Measurements from ENCODE around the gene AGRN. TPM values are rescaled to one million over a fixed set of nuclear protein-coding genes. Genes with fewer than 3 reads are reported as not detected.

Gene AGRN
- polyA plus RNA-seq, 1 experiment: 28.3 TPM

DNA sequence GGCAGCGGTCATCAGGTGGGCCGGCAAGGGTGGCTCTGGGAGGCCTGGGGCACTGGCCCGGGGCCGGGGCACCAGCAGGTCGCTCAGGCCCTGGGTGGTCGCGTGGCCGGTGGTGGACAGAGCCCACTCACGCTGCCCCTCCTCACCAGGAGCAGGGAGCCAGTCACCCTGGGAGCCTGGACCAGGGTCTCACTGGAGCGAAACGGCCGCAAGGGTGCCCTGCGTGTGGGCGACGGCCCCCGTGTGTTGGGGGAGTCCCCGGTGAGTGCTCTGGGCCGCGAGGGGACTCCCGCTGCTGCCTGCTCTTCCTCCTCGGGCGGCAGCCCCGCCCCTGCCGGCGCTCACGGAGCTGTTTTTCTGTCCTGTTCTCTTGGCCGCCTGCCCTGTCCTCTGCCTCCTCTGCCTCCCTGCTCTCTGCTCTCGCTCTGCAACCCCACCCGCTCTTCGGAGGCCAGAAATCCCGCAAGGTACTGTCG lies 30.7 kb downstream of the AGRN start:
- Histone ChIP-seq H3K9me3 (ENCODE audit: control insufficient read depth, insufficient read depth, low read length) (no peaks in the 10 kb centered on the region; the same call in 1 of the 2 replicates), H3K4me3 (ENCODE audit: low read depth, low read length) (no peak overlapping the region), H3K27me3 (ENCODE audit: control insufficient read depth, insufficient read depth, low read length) (no peaks in the 10 kb centered on the region), H3K27ac (ENCODE audit: low read depth, low read length) (no peak overlapping the region)
- ChIA-PET CTCF (no interaction called here), POLR2A (no interaction called here)
- TF ChIP-seq, protein P1, sequence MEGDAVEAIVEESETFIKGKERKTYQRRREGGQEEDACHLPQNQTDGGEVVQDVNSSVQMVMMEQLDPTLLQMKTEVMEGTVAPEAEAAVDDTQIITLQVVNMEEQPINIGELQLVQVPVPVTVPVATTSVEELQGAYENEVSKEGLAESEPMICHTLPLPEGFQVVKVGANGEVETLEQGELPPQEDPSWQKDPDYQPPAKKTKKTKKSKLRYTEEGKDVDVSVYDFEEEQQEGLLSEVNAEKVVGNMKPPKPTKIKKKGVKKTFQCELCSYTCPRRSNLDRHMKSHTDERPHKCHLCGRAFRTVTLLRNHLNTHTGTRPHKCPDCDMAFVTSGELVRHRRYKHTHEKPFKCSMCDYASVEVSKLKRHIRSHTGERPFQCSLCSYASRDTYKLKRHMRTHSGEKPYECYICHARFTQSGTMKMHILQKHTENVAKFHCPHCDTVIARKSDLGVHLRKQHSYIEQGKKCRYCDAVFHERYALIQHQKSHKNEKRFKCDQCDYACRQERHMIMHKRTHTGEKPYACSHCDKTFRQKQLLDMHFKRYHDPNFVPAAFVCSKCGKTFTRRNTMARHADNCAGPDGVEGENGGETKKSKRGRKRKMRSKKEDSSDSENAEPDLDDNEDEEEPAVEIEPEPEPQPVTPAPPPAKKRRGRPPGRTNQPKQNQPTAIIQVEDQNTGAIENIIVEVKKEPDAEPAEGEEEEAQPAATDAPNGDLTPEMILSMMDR (IDR thresholded peaks at IDR 0.05; ENCODE audit: low read depth, low read length): no peak
- DNase-seq (ENCODE audit: low read depth, low spot score): no peak

DNA sequence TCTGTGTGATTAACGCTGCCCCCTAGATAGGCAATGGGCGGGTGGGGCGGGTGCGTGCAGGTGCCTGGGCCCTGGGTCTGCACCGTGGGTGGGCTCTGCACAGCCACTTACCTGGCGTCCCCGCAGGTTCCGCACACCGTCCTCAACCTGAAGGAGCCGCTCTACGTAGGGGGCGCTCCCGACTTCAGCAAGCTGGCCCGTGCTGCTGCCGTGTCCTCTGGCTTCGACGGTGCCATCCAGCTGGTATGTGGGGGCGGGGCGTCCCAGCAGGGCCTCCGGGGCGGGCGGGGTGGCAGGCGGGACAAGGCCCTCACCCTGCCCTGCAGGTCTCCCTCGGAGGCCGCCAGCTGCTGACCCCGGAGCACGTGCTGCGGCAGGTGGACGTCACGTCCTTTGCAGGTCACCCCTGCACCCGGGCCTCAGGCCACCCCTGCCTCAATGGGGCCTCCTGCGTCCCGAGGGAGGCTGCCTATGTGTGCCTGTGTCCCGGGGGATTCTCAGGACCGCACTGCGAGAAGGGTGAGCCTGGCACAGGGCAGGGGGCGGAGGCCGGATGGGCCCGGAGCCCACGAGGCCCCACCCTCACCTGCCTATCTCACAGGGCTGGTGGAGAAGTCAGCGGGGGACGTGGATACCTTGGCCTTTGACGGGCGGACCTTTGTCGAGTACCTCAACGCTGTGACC lies 31.3 kb downstream of the AGRN start:
- ChIA-PET CTCF (no interaction called here), POLR2A (no interaction called here)
- TF ChIP-seq, protein P1 (IDR thresholded peaks at IDR 0.05; ENCODE audit: low read depth, low read length): no peak
- Histone ChIP-seq H3K4me3 (ENCODE audit: low read depth, low read length) (no peak overlapping the region), H3K9me3 (ENCODE audit: control insufficient read depth, insufficient read depth, low read length) (no peaks in the 10 kb centered on the region; the same call in 1 of the 2 replicates), H3K27ac (ENCODE audit: low read depth, low read length) (no peak overlapping the region), H3K27me3 (ENCODE audit: control insufficient read depth, insufficient read depth, low read length) (no peaks in the 10 kb centered on the region)
- DNase-seq (ENCODE audit: low read depth, low spot score): no peak

- Histone ChIP-seq H3K9me3 (ENCODE audit: control insufficient read depth, insufficient read depth, low read length) (no peaks in the 10 kb centered on the region; the same call in 1 of the 2 replicates), H3K27ac (ENCODE audit: low read depth, low read length) (no peak overlapping the region), H3K27me3 (ENCODE audit: control insufficient read depth, insufficient read depth, low read length) (no peaks in the 10 kb centered on the region), H3K4me3 (ENCODE audit: low read depth, low read length) (no peak overlapping the region)
- DNase-seq (ENCODE audit: low read depth, low spot score): no peak
- ChIA-PET CTCF (no interaction called here), POLR2A (no interaction called here)
- TF ChIP-seq, protein P1 (IDR thresholded peaks at IDR 0.05; ENCODE audit: low read depth, low read length): no peak
Observed at GRCh38 chr1:1052003-1052840, 32.3 kb downstream of the AGRN start.

DNA sequence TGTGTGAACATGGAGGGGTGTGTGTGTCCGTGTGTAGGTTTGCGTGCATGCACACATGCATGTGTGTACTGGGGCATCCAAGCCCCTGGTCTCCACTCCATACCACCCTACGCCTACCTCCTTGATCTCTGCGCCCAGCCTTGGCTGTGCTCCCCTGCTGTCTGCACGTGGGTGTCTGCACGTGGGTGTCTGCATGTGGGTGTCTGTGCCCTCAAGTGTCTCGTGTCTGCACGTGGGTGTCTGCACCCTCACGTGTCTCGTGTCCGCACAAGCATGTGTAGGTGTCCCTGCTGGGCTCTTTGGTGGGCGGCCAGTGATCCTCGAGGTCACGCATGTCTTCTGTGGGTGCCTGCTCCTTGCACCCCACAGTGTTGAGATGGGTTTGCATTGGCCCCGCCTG lies 33.1 kb downstream of the AGRN start:
- no peak for DNase-seq (ENCODE audit: low read depth, low spot score)
- no peaks in the 10 kb centered on the region for H3K27me3 ChIP-seq (ENCODE audit: control insufficient read depth, insufficient read depth, low read length)
- no peak overlapping the region for H3K4me3 ChIP-seq (ENCODE audit: low read depth, low read length)
- CTCF ChIA-PET: no interaction called here
- no peak overlapping the region for H3K27ac ChIP-seq (ENCODE audit: low read depth, low read length)
- no peaks in the 10 kb centered on the region; the same call in 1 of the 2 replicates for H3K9me3 ChIP-seq (ENCODE audit: control insufficient read depth, insufficient read depth, low read length)
- POLR2A ChIA-PET: no interaction called here
- TF ChIP-seq, protein P1 (IDR thresholded peaks at IDR 0.05; ENCODE audit: low read depth, low read length): no peak

DNA sequence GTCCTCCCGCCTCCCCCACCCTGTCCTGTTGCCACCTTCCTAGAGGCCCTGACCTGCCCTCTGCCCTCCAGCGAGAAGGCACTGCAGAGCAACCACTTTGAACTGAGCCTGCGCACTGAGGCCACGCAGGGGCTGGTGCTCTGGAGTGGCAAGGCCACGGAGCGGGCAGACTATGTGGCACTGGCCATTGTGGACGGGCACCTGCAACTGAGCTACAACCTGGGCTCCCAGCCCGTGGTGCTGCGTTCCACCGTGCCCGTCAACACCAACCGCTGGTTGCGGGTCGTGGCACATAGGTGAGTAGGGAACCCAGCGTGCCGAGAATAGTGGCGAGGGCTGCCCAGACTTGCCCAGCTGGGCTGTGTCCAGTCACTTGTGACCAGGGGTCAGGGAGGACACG lies 33.8 kb downstream of the AGRN start:
- no peak overlapping the region for H3K27ac ChIP-seq (ENCODE audit: low read depth, low read length)
- DNase-seq (ENCODE audit: low read depth, low spot score): no peak
- H3K4me3 ChIP-seq (ENCODE audit: low read depth, low read length): no peak overlapping the region
- no peaks in the 10 kb centered on the region for H3K27me3 ChIP-seq (ENCODE audit: control insufficient read depth, insufficient read depth, low read length)
- no peaks in the 10 kb centered on the region; the same call in 1 of the 2 replicates for H3K9me3 ChIP-seq (ENCODE audit: control insufficient read depth, insufficient read depth, low read length)
- ChIA-PET POLR2A (no interaction called here), CTCF (no interaction called here)
- TF ChIP-seq, protein P1 (IDR thresholded peaks at IDR 0.05; ENCODE audit: low read depth, low read length): no peak
